ENCODE measurements around the gene TACC2.

The TACC2 gene

GRCh38 chr10:122264436-122264835, 275.5 kb downstream of the TACC2 start:
- TF ChIP-seq, protein P1, sequence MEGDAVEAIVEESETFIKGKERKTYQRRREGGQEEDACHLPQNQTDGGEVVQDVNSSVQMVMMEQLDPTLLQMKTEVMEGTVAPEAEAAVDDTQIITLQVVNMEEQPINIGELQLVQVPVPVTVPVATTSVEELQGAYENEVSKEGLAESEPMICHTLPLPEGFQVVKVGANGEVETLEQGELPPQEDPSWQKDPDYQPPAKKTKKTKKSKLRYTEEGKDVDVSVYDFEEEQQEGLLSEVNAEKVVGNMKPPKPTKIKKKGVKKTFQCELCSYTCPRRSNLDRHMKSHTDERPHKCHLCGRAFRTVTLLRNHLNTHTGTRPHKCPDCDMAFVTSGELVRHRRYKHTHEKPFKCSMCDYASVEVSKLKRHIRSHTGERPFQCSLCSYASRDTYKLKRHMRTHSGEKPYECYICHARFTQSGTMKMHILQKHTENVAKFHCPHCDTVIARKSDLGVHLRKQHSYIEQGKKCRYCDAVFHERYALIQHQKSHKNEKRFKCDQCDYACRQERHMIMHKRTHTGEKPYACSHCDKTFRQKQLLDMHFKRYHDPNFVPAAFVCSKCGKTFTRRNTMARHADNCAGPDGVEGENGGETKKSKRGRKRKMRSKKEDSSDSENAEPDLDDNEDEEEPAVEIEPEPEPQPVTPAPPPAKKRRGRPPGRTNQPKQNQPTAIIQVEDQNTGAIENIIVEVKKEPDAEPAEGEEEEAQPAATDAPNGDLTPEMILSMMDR (IDR thresholded peaks at IDR 0.05; ENCODE audit: borderline replicate concordance, insufficient read depth, low read depth, low read length) = no peak
- no peak overlapping the region for H3K4me3 ChIP-seq (ENCODE audit: low read depth, low read length)

GRCh38 chr10:122264931-122265330, 276.0 kb downstream of the TACC2 start:
- TF ChIP-seq, protein P1 (IDR thresholded peaks at IDR 0.05; ENCODE audit: borderline replicate concordance, insufficient read depth, low read depth, low read length) = no peak
- no peak overlapping the region for H3K4me3 ChIP-seq (ENCODE audit: low read depth, low read length)

DNA sequence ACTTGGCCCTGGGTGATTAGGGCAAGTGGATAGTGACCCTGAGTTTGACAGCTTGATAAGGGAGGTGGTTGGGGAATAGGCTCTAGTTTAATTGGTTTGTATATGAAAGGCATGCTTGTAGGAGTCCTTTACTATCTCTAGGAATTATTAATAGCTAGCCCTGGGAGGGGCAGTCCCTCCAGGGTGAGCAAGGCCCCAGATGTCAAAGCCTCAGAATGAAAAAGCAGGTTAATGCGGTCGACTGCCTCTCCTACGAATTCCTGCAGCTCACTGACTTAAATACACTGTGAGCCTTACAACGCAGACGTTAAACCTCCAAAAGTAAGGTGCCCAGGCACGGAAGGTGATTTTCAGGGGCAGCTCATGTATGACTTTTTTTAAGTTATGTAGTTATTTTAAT, 276.9 kb downstream of the TACC2 start:
- no peak overlapping the region for H3K4me3 ChIP-seq (ENCODE audit: low read depth, low read length)
- TF ChIP-seq, protein P1 (IDR thresholded peaks at IDR 0.05; ENCODE audit: borderline replicate concordance, insufficient read depth, low read depth, low read length) = no peak

DNA sequence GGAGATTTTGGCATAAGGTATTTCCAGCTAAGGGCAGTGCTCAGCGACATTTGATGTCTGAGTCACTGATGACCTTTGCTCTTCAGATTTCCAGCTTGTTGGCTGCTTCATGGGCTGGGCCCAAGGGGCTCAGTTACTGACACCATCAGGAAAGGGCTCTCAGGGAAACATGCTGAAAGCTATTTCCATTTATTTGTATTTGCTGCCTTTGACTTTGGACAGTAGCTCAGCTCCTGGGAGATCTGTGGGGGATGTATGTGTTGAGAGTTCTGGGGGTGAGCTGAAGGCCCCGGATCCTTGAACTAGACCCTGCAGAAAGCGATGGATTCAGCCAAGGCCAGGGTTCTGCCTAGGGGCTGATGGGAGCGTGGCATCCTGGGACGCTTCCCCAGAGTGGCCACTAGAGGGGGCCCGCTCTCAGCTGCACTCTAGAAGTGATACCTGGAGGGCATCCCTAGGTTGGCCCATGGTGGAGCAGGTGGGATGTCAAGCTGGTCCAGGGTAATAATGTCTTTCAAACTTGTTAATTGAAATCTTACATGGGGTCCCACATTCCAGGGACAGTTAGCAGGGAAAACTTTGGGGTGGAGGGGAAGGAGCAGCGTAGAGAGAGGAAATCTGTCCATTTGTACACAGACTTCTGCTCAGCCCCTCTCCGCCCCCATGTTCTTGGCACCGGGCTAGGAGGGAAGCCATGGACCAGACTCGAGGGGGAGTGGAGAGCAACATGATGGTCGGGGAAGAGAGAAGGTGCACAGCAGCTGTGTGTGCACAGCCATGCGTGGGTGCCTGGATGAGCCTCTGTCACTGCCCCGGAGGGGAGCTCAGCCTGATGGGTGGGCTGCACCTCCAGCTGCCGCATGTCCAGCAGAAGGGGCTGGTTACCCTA, 279.1 kb downstream of the TACC2 start:
- H3K4me3 ChIP-seq (ENCODE audit: low read depth, low read length) = no peak overlapping the region
- TF ChIP-seq, protein P1 (IDR thresholded peaks at IDR 0.05; ENCODE audit: borderline replicate concordance, insufficient read depth, low read depth, low read length) = peak; percentile 97

DNA sequence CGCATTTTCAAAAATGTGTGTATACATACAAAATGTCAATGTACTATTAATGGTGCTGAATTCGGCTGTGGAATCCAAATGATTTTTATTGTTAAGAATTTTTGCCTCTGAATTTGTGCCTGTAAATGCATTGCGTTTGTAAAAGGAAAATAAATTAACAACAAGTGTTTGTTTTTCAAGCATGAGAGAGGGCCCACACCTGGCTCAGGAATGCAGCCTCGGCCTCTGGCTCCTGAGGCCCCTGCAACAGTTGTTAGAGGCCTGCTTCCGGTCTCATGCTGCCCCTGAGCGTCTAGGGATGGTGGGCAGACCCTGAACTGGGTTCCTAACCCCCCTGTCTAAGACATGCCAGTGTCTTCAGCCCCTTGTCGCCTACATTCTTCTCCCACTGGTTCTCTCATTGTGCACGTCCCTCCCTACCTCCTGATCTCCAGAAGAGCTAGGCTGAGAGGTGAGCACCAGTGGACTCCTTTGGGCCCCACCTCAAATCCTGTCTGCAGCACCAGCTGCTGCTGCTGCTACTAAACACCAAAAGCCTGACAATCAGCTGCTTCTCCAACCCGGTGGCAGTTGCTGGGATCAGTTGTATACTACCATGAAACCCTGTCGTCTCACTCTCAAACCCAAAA, 280.2 kb downstream of the TACC2 start:
- TF ChIP-seq, protein P1 (IDR thresholded peaks at IDR 0.05; ENCODE audit: borderline replicate concordance, insufficient read depth, low read depth, low read length) = no peak
- no peak overlapping the region for H3K4me3 ChIP-seq (ENCODE audit: low read depth, low read length)

- H3K4me3 ChIP-seq (ENCODE audit: low read depth, low read length) = no peak within 1 kb of the TSS
- TF ChIP-seq, protein P1 (IDR thresholded peaks at IDR 0.05; ENCODE audit: borderline replicate concordance, insufficient read depth, low read depth, low read length) = no peak
These were observed 282.1 kb downstream of the TACC2 start, which contains the start of gene BTBD16 for GRCh38 chr10:122271076-122271475. BTBD16 (plus strand) TSS chr10:122271296; CDS start chr10:122275082, 3,786 bp downstream.

Data from GM12875 (cell line).